Neural progenitor cell (in vitro differentiated cells): ENCODE data around the gene TNFRSF8.

Experiments
- CTCF ChIP-seq: fragments of 200-600 bp; sonication (generic); IDR thresholded peaks from 2 replicates; pipeline ENCODE4 v1.5.1; 2017; ENCODE audit warnings: antibody characterized with exemption, mild to moderate bottlenecking
- EZH2phosphoT487 ChIP-seq: fragments of 200-600 bp; sonication (generic); IDR thresholded peaks from 2 replicates; pipeline ENCODE4 v1.6.1; 2017; ENCODE audit warnings: antibody characterized with exemption

GRCh38 chr1:12141163-12141850 is 78.2 kb downstream of the TNFRSF8 start:
- TF ChIP-seq CTCF, result no peak
- no peak for TF ChIP-seq EZH2phosphoT487
